A549 (cell line): ENCODE data around the gene CD180. TPM values are rescaled to one million over a fixed set of nuclear protein-coding genes. Genes with fewer than 3 reads are reported as not detected.

Source experiments
- ATAC-seq, 2 experiments: fragments of 200-7000 bp in 1 of 2; fragments of >200 bp in 1 of 2; cut with Nextera tagmentation in 1 of 2; cut with Tn5 transposase in 1 of 2; 3 replicates each; pipeline versions ENCODE4 v1.8.0 to v1.9.1; 2018 to 2020; ENCODE audit warnings: mild to moderate bottlenecking in 1 of 2, moderate library complexity in 1 of 2
- CTCF ChIA-PET: fragments of 300-600 bp; sonication (Branson Sonifier 250); formaldehyde crosslinking; extraction: SDS; loops from one replicate; lab custom pipeline; 2021; ENCODE audit warnings: antibody characterized with exemption, inconsistent platforms; lab: Yijun Ruan, JAX
- POLR2A ChIA-PET: fragments of 350-600 bp; formaldehyde crosslinking; extraction: SDS; loops from one replicate; lab custom pipeline; 2021; ENCODE audit warnings: antibody characterized with exemption, inconsistent platforms; lab: Yijun Ruan, JAX
- DNase-seq, 2 experiments: peaks; one replicate each; pipeline versions ENCODE4 v3.0.0 to v3.0.0-alpha.2; 2011 to 2016; ENCODE audit warnings: low read depth in 1 of 2, low spot score in 1 of 2
- FAIRE-seq: peaks from 2 replicates; lab custom pipeline; 2011; peaks lifted over from hg19 to GRCh38; lab: Jason Lieb, UNC
- H3K27ac ChIP-seq, 2 experiments: fragments of >200 bp; sonication (Bioruptor Twin); formaldehyde crosslinking; 3 replicates each; pipeline ENCODE4 v1.5.1; 2016 to 2017
- H3K4me1 ChIP-seq: fragments of >200 bp; sonication (Bioruptor Twin); formaldehyde crosslinking; 3 replicates; pipeline ENCODE4 v1.6.1; 2016
- H3K4me2 ChIP-seq: fragments of >200 bp; sonication (Bioruptor Twin); formaldehyde crosslinking; 3 replicates; pipeline ENCODE4 v1.6.1; 2016
- H3K4me3 ChIP-seq: fragments of >200 bp; sonication (Bioruptor Twin); formaldehyde crosslinking; 3 replicates; pipeline ENCODE4 v1.5.1; 2016
- H3K9me3 ChIP-seq: fragments of >200 bp; sonication (Bioruptor Twin); formaldehyde crosslinking; 3 replicates; pipeline ENCODE4 v1.6.1; 2016
- BCL3 ChIP-seq: fragments of >200 bp; sonication (Bioruptor Twin); formaldehyde crosslinking; IDR thresholded peaks from 3 replicates; pipeline ENCODE4 v1.6.1; 2016
- BHLHE40 ChIP-seq: IDR thresholded peaks from 2 replicates; pipeline ENCODE4 v1.6.1; 2012; ENCODE audit warnings: low read depth, low read length, inconsistent platforms
- CBX2 ChIP-seq: fragments of 200-600 bp; sonication (generic); IDR thresholded peaks from 2 replicates; pipeline ENCODE4 v1.6.1; 2016; ENCODE audit warnings: low read depth, mild to moderate bottlenecking, borderline replicate concordance
- CHD2 ChIP-seq: fragments of 150-350 bp; IDR thresholded peaks from 2 replicates; pipeline ENCODE4 v1.6.1; 2014; ENCODE audit warnings: low read length; ENCODE audit not compliant: partially characterized antibody
- CHD4 ChIP-seq: fragments of 200-600 bp; sonication (generic); IDR thresholded peaks from 2 replicates; pipeline ENCODE4 v1.6.1; 2016; ENCODE audit warnings: antibody characterized with exemption, mild to moderate bottlenecking, borderline replicate concordance
- E2F6 ChIP-seq: IDR thresholded peaks from 2 replicates; pipeline ENCODE4 v1.6.1; 2012; ENCODE audit warnings: low read depth, borderline replicate concordance
- EHMT2 ChIP-seq: fragments of 200-600 bp; sonication (generic); IDR thresholded peaks from 2 replicates; pipeline ENCODE4 v1.6.1; 2016; ENCODE audit warnings: antibody characterized with exemption, low read depth, mild to moderate bottlenecking, moderate library complexity
- ESRRA ChIP-seq: fragments of 150-350 bp; IDR thresholded peaks from 2 replicates; pipeline ENCODE4 v1.6.1; 2014; ENCODE audit warnings: mild to moderate bottlenecking, low read length, borderline replicate concordance
- FOSB ChIP-seq: fragments of 250-450 bp; sonication (Bioruptor Pico); IDR thresholded peaks from 2 replicates; pipeline ENCODE4 v1.5.0; 2020; ENCODE audit warnings: mild to moderate bottlenecking, moderate library complexity
- HDAC2 ChIP-seq: fragments of 200-600 bp; sonication (generic); IDR thresholded peaks from 2 replicates; pipeline ENCODE4 v1.6.1; 2016
- HEYL ChIP-seq: fragments of 250-450 bp; sonication (Bioruptor Pico); IDR thresholded peaks from 2 replicates; pipeline ENCODE4 v1.8.0; 2021; ENCODE audit warnings: mild to moderate bottlenecking, moderate library complexity
- HOXA7 ChIP-seq: fragments of 250-450 bp; sonication (Bioruptor Pico); IDR thresholded peaks from 2 replicates; pipeline ENCODE4 v1.5.0; 2020; ENCODE audit warnings: mild to moderate bottlenecking, moderate library complexity
- HOXB13 ChIP-seq: fragments of 250-450 bp; sonication (Bioruptor Pico); IDR thresholded peaks from 2 replicates; pipeline ENCODE4 v1.5.0; 2020; ENCODE audit warnings: low read depth, mild to moderate bottlenecking, moderate library complexity
- HOXB5 ChIP-seq: fragments of 250-450 bp; sonication (Bioruptor Pico); IDR thresholded peaks from 2 replicates; pipeline ENCODE4 v1.5.0; 2020; ENCODE audit warnings: mild to moderate bottlenecking, moderate library complexity
- JUNB ChIP-seq: fragments of >200 bp; sonication (Bioruptor Twin); formaldehyde crosslinking; IDR thresholded peaks from 2 replicates; pipeline ENCODE4 v1.6.1; 2016
- MAFK ChIP-seq: fragments of 450-650 bp; IDR thresholded peaks from 2 replicates; pipeline ENCODE4 v1.6.1; 2014; ENCODE audit not compliant: partially characterized antibody
- MAX ChIP-seq: IDR thresholded peaks from 2 replicates; pipeline ENCODE4 v1.6.1; 2012
- MAZ ChIP-seq: fragments of 150-350 bp; IDR thresholded peaks from 2 replicates; pipeline ENCODE4 v1.6.1; 2014; ENCODE audit warnings: antibody characterized with exemption, low read depth, low read length, borderline replicate concordance
- POLR2AphosphoS2 ChIP-seq: conservative IDR thresholded peaks from 2 replicates; pipeline ENCODE4 v1.6.1; 2012; ENCODE audit warnings: low read length, improper control_type of control experiment, inconsistent platforms
- RARB ChIP-seq: fragments of 250-450 bp; sonication (Bioruptor Pico); IDR thresholded peaks from 2 replicates; pipeline ENCODE4 v1.8.0; 2021; ENCODE audit warnings: mild to moderate bottlenecking, moderate library complexity
- RCOR1 ChIP-seq: fragments of 150-350 bp; IDR thresholded peaks from 2 replicates; pipeline ENCODE4 v1.6.1; 2014; ENCODE audit warnings: antibody characterized with exemption, low read length, low read depth
- SREBF2 ChIP-seq: fragments of 450-650 bp; IDR thresholded peaks from 2 replicates; pipeline ENCODE4 v1.6.1; 2014; ENCODE audit warnings: mild to moderate bottlenecking, moderate library complexity
- TFCP2L1 ChIP-seq: fragments of 250-450 bp; sonication (Bioruptor Pico); IDR thresholded peaks from 2 replicates; pipeline ENCODE4 v1.5.0; 2021; ENCODE audit warnings: mild to moderate bottlenecking
- ZC3H11A ChIP-seq: fragments of 450-650 bp; IDR thresholded peaks from 2 replicates; pipeline ENCODE4 v1.6.1; 2014; ENCODE audit warnings: antibody characterized with exemption, mild to moderate bottlenecking
- ZFP36 ChIP-seq: fragments of 450-650 bp; IDR thresholded peaks from 2 replicates; pipeline ENCODE4 v1.6.1; 2014; ENCODE audit warnings: borderline replicate concordance; ENCODE audit not compliant: partially characterized antibody
- ZSCAN20 ChIP-seq: fragments of 250-450 bp; sonication (Bioruptor Pico); IDR thresholded peaks from 2 replicates; pipeline ENCODE4 v1.8.0; 2022; ENCODE audit warnings: mild to moderate bottlenecking, moderate library complexity
- WGBS: methylation state at CpG from one replicate; pipeline ENCODE4 v1.1.6; 2017; ENCODE audit errors: missing lambda C conversion rate; 5-methylcytosine and 5-hydroxymethylcytosine counted together
- polyA plus RNA-seq, 4 experiments: library from polyadenylated mRNA; depleted of rRNA in 3 of 4; stranded (reverse); fragments of >200 nt; fragmentation: RNase III in 1 of 4; extraction: RNeasy Plus Mini Kit Qiagen cat#74134 plus additional on column Dnase treatment in 1 of 4; gene quantifications; 2 replicates in 3 of 4; 3 replicates in 1 of 4; pipeline ENCODE4 v1.2.3, GENCODE V29; 2011 to 2017
- TF ChIP-seq, protein P1 (sequence below): fragments of 200-600 bp; sonication (generic); IDR thresholded peaks from 2 replicates; pipeline ENCODE4 v1.6.1; 2016; ENCODE audit warnings: antibody characterized with exemption, mild to moderate bottlenecking, moderate library complexity

Gene CD180
- polyA plus RNA-seq, 2 of the 4 experiments (the other 2 are of a cell fraction): not detected

GRCh38 chr5:67163863-67164595 is 32.6 kb downstream of the CD180 start:
- H3K4me1 ChIP-seq: peaks cover 36% of the 10 kb centered on the region
- no peak overlapping the region for H3K27ac ChIP-seq
- no peak overlapping the region for H3K4me2 ChIP-seq
- ChIA-PET POLR2A (no interaction called here), CTCF (interaction anchor here (0.6 to 8.3 kb wide), 10 partner anchors 7 to 855 kb away, joined by 3 to 190 read pairs (median 4); no protein-coding TSS in a partner anchor)
- no peak overlapping the region for H3K4me3 ChIP-seq
- ATAC-seq (no peak), FAIRE-seq (no peak), DNase-seq (no peak)
- TF ChIP-seq CHD4 (no peak), HEYL (CRISPR knock-in tag) (no peak), TFCP2L1 (CRISPR knock-in tag) (no peak), BCL3 (no peak), BHLHE40 (no peak), MAZ (no peak), ZFP36 (no peak), CHD2 (no peak), RARB (CRISPR knock-in tag) (no peak), EHMT2 (no peak), ZC3H11A (no peak), ESRRA (no peak), POLR2AphosphoS2 (no peak), E2F6 (no peak), HOXB5 (CRISPR knock-in tag) (no peak), HOXB13 (no peak), MAX (no peak)
- H3K9me3 ChIP-seq: no peaks in the 10 kb centered on the region
- WGBS: 88% methylated on average over 31 of the region's 33 CpGs

DNA sequence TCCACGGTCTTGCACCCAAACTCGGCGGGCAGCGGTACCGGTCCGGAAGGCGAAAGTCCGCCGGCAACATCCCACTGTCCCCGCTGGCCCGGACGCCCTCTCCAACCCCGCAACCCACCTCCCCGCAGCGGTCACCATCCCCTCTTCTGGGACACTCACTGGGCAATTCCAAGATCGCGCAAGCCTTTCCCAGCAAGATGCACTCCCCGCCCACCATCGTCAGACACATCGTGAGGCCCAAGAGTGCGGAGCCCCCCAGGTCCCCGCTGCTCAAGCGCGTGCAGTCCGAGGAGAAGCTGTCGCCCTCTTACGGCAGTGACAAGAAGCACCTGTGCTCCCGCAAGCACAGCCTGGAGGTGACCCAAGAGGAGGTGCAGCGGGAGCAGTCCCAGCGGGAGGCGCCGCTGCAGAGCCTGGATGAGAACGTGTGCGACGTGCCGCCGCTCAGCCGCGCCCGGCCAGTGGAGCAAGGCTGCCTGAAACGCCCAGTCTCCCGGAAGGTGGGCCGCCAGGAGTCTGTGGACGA is 33.3 kb downstream of the CD180 start:
- ChIA-PET CTCF (interaction anchor here (1.1 to 8.3 kb wide), 10 partner anchors 8 to 854 kb away, joined by 3 to 190 read pairs (median 3); no protein-coding TSS in a partner anchor), POLR2A (no interaction called here)
- no peak overlapping the region for H3K4me3 ChIP-seq
- ATAC-seq (no peak), FAIRE-seq (no peak), DNase-seq (no peak)
- H3K4me1 ChIP-seq: peaks cover 36% of the 10 kb centered on the region
- no peaks in the 10 kb centered on the region for H3K9me3 ChIP-seq
- TF ChIP-seq MAFK: no peak
- TF ChIP-seq, protein P1, sequence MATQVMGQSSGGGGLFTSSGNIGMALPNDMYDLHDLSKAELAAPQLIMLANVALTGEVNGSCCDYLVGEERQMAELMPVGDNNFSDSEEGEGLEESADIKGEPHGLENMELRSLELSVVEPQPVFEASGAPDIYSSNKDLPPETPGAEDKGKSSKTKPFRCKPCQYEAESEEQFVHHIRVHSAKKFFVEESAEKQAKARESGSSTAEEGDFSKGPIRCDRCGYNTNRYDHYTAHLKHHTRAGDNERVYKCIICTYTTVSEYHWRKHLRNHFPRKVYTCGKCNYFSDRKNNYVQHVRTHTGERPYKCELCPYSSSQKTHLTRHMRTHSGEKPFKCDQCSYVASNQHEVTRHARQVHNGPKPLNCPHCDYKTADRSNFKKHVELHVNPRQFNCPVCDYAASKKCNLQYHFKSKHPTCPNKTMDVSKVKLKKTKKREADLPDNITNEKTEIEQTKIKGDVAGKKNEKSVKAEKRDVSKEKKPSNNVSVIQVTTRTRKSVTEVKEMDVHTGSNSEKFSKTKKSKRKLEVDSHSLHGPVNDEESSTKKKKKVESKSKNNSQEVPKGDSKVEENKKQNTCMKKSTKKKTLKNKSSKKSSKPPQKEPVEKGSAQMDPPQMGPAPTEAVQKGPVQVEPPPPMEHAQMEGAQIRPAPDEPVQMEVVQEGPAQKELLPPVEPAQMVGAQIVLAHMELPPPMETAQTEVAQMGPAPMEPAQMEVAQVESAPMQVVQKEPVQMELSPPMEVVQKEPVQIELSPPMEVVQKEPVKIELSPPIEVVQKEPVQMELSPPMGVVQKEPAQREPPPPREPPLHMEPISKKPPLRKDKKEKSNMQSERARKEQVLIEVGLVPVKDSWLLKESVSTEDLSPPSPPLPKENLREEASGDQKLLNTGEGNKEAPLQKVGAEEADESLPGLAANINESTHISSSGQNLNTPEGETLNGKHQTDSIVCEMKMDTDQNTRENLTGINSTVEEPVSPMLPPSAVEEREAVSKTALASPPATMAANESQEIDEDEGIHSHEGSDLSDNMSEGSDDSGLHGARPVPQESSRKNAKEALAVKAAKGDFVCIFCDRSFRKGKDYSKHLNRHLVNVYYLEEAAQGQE: no peak
- TF ChIP-seq ZSCAN20 (CRISPR knock-in tag): no peak
- no peak for TF ChIP-seq EHMT2
- no peak for TF ChIP-seq ZC3H11A
- no peak for TF ChIP-seq CHD4
- TF ChIP-seq JUNB: no peak
- no peak for TF ChIP-seq RCOR1
- no peak for TF ChIP-seq SREBF2
- TF ChIP-seq MAX: no peak
- no peak for TF ChIP-seq HOXA7 (CRISPR knock-in tag)
- no peak for TF ChIP-seq FOSB
- TF ChIP-seq CBX2: no peak
- no peak for TF ChIP-seq HDAC2
- no peak for TF ChIP-seq E2F6
- no peak for TF ChIP-seq TFCP2L1 (CRISPR knock-in tag)
- no peak overlapping the region for H3K4me2 ChIP-seq
- WGBS: 95% methylated on average over 35 of the region's 44 CpGs
- H3K27ac ChIP-seq: no peak overlapping the region
